NCI-H146 treated with DMSO at 0.1 percent for 48 hours (cell line): ENCODE results near the gene SYNDIG1.

Experiments used
- DNase-seq: peaks from one replicate; lab custom pipeline; 2025; ENCODE audit not compliant: unreplicated experiment; lab: John Stamatoyannopoulos, UW

SYNDIG1 gene

DNA sequence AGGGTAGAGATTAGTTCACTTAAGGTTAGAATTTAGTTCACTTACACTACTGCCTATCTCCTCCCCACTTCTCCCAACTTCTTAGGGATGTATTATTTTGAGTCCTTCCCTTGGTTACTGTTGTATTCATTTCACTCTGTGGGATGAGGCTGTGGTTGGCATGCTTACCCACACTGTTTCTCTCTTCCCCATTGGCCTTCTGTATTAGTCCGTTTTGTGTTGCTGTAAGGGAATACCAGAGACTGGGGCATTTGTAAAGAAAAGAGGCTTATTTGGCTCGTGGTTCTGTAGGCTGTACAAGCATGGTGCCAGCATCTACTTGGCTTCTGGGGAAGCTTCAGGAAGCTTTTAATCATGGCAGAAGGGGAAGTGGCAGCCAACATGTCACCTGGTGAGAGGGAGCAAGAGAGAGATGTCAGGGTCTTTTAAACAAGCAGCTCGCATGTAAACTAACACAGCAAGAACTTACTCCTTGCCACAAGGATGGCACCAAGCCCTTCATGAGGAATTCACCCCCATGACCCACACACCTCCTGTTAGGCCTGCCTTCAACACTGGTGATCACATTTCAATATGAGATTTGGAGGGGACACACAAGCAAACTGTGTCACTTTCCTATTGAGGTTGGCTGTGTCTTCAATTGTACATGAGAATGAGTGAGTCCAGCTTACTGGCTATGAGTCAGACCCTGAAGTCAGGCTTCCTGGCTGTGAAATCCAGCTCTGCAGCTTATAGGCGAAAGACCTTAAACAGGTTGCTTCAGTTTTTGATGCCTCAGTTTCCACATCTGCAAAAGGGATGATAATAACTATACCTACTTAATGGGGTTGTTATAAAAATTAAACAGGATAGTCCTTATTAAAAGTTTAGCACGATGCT is 53.3 kb downstream of the SYNDIG1 start:
- no peak for DNase-seq

DNA sequence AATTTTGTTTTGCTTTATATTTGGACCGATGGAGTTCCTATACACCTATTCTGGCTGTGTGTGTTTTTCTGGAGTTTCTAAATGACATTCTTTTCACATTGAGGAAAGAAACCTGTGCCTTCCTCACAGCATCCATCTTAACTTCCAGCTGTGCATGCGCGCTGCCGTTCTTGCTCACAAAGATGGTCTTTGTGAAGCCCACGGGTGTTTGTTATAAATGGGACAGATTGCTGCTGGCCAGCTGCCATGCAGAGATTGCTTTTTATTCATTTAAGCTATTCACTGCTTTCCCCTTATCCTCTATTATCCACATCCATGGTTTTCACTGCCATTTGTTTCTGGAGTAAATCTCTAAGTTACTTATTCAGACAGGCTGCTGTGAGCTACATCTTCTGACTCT is 54.2 kb downstream of the SYNDIG1 start:
- no peak for DNase-seq

DNA sequence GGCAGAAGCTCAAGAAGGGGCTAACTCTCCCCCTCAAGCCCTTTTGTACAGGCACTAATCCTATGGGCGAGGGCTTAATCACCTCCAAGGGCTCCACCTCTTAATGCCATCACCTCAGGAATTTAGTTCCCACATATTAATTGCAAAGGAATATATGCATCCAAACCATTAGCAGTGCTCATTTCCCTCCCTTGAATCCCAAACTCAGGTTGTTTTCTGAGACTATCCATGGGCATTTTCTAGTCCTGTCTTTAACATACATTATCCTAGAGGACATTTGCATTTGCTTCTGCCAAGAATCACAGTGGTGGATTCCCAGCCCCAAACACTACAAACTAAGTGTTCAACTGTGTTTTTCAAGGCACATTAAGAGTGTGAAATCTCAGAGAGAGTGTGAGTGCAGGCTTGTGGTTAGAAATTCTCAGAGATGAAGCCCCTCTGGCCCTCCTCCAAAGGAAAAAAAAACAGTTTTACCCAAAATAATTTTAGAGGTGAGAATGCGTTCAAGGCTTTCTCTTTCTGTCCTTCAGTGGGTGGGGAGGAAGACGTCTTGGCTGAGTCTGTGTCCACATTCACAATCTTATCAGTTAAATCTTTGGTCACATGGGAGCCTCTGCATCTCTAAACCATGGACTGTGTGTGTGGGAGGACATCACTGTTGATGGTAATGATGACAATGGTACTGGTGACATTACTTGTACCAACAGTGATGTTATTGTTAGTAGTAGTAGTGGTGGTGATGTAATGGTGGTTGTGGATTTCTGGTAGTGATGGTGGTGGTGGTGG is 59.3 kb downstream of the SYNDIG1 start:
- DNase-seq = no peak

DNA sequence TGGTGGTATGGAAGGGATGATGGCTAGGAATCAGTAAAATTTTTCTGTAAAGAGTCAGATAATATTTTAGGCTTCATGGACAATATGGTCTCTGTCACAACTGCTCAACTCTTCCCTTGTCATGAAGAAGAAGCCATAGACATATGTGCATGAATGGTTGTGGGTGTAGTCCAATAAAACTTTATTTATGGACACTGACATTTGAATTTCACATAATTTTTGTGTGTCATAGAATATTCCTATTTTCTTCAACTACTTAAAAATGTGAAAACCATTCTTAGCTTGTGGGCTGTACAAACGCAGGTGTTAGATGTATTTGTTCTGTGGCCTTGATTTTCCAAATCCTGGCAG is 59.9 kb downstream of the SYNDIG1 start:
- no peak for DNase-seq

DNA sequence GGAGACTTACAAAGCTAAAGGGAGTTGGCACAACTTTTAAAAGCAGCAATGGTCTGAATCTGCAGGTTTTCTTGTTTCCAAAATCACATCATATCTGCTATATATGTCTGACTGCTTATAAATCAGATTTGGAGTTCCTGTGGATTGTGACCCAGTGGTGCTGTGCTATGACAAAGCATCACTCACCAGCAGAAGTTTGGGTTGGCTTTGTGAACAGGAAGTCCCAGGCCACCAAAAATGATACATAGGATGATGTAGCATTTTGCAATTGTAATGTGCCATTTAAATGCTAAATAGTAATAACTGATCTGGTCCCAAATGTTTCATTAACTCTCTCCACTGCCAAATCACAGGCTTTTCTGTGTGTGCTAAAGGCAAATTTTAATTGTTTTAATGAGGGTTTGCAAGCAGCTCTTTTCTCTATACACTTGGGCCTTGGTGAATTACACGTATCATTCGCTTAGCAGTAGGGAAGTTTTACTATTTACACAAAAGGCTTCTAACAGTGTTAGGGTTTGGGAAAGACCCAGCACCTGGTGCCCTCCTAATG is 60.8 kb downstream of the SYNDIG1 start:
- no peak for DNase-seq

DNA sequence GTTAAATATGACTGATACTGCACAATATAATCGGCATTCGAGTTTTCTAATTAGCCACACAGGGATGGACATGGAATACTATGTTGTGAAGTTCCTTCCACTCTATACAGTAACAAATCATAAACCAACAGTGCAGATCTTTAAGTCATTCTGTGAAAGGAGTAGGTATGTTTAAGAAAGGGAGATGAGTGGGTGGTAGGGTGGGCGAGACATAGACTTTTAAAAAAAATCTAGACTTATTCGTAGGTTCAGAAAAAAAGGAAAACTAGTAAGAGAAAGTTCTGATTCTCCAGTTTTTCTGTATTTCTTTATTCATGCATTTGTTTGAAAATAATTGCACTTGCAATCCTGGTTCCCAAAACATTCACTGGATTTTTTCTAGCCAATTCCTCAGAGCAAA is 61.8 kb downstream of the SYNDIG1 start:
- no peak for DNase-seq

DNA sequence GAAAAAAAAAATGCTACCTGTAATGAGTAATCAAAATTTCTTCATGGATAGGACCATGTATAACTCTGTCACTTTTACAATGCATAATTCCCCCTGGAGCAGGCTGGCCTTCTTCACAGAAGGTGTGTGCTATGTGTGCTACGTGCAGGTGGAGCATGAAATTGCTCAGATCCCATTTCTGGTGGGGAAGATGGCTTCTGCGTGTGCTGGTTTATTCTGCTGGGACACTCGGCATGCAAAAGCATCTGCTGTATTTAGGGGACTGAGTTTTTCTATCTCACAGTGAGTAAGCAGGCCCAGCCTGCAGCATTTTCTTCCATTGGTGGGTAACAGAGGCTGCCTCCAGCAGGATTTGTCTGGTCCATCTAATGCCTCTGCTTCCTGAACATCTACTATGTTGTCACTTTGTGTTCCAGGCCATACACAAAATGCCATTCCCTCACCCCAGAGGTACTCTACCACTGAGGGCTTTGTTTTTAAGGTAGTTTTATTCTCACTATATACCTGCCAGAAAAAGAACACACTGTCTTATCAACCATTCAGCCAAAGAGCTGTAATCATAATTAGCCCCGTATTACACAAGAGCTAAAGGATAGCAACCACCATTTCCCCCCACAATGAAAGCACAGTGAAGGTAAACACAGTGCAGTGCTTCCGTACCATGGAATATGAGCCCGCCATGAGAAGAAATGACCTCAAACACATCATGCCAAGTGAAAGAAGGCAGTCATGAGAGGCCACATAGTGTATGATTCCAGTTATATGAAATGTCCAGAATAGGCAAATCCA is 62.4 kb downstream of the SYNDIG1 start:
- no peak for DNase-seq

DNA sequence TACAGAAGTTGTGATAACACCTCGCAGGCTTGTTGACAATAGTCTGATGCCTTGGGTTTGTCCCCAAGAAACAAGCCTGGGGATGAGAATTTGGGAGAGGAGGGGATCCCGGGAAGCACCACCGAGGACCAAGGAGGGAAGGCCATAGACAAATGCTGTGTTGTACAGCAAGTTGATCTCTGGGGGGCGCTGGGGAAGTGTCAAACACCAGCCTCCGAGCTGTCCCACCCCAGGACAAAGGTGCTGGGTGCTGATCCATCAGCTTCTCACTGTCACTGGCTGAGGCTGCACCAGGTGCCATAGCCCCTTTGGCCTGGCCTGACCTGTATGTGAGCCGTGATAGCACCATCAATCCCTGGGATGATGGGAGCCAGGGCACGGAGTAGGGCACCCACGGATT is 64.0 kb downstream of the SYNDIG1 start:
- no peak for DNase-seq

DNA sequence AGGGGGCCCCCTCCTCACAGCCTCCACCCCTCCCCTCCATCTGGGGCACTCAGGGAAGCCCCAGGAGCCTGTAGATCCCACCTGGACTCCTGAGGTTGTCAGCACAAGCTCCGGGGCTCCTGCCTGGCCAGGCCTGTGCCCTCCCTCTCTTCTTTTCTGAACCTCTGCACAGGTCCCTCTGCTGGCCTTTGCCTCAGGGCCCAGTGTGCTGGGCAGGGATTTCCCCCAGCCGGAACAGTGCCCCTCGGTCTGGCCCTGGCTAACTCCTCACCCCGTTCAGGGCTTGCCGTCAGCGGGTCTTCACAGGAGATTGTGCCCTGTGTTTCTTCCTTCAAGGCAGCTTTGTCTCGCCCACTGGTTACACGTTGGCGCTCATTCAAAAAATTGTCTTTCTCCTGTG is 64.9 kb downstream of the SYNDIG1 start:
- no peak for DNase-seq

DNA sequence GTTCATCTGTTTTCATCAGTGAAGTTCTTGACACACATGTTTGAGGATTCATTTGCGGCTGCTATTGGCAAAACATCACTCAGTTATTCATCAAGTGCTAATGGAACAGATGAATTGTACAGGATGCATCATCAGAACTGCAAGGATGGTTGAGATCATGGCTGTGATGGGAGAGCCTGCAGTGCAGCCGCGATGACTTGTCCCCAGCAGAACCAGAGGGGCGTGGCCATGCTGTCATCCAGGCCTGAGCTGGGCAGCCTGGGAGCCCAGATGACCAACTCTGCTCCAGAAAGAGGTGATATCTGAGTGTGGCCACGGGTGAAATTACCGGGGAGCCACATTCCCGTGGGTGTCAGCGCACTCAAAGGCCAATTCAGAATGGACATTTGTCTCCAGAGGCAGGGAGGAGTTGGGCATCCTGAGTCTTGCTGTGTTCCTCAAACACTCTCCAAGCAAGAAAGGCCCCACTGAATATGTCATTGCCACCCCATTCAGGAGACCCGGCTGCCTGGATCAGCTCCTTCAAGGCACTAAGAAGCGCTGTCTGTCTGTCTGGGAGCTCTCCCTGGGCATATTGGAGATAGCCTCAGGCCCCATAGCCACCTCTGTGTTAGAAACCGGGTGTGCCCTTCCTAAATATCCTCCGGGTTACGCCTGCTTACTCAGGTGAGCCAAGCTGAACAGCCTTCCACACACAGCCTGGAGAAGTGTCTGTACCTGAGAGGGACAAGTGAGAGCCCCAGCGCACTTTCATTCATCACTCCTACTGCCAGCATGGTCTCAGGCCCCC is 66.7 kb downstream of the SYNDIG1 start:
- no peak for DNase-seq

DNA sequence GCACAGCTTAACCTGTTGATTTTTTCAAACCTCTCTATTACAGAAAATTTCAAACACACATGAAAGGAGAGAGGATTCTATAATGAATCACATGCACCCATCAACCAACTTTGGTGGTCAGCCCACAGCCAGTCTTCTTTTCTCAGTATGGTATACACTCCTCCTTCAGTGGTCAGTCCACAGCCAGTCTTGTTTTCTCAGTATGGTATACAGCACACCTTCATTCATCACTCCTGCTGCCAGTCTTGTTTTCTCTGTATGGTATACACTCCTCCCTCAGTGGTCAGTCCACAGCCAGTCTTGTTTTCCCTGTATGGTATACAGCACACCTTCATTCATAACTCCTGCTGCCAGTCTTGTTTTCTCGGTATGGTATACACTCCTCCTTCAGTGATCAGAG is 67.8 kb downstream of the SYNDIG1 start:
- no peak for DNase-seq

DNA sequence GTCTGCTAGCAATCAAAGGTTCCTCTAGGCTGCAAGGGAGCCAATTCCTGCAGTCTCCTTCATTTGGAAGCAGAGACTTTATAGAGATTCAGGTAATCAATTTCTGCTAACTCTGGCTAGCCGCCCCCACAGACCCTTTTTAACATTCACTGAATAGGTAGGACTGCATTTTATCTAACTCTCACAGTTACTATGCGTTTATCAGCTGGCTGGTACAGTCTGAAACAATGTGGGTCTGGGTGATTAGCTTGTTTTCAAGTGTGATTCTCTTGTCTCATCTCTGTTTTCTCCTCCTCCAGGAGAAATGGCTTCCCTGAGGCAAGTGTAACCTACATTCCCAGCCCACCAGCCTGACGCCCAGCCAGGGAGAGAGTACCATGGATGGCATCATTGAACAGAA is 73.3 kb downstream of the SYNDIG1 start:
- no peak for DNase-seq

DNA sequence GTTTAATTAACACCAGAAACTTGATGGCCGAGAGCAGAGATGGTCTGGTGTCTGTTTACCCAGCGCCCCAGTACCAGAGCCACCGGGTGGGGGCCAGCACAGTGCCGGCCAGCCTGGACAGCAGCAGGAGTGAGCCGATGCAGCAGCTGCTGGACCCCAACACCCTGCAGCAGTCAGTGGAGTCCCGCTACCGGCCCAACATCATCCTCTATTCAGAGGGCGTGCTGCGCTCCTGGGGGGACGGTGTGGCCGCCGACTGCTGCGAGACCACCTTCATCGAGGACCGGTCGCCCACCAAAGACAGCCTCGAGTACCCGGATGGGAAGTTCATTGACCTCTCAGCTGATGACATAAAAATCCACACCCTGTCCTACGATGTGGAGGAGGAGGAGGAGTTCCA is 73.7 kb downstream of the SYNDIG1 start:
- no peak for DNase-seq

DNA sequence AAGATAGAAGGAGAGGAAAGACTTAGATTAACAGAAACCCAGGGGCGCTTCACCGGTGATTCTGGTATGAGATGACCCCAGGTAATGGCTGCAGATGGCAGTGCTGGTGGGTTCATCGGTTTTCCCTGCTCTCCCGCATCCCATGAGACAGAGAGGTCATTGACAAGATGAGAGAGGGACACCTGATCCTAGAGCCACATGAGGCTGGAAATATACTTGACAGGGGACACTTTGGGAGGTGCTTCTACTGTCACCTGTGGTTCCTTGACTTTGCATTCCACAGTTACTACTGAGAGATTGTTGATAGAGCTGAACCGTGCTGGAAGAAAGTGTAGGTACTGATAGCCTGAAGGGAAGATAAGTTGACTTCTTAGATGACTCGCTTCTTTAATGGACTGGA is 74.3 kb downstream of the SYNDIG1 start:
- no peak for DNase-seq

DNA sequence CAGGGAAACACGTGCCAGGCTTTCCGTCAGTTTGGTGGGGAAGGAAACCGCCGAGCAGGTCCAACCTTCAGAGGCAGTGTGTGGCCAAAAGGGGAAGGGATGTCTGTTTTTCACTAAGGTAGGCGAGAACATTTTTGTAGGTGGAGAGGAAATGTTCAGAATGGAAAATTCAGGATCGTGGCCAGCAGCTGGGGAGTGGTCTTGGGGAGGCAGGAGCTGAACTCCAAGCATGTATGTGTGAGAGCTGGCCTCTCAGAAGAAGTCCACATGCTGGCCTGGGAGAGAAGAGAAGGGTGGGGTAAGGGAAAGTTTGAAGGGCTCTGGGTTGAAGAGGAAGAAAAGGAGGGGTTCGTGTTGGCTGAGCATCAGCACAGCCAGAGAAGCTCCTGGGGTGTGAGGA is 74.9 kb downstream of the SYNDIG1 start:
- DNase-seq = no peak

DNA sequence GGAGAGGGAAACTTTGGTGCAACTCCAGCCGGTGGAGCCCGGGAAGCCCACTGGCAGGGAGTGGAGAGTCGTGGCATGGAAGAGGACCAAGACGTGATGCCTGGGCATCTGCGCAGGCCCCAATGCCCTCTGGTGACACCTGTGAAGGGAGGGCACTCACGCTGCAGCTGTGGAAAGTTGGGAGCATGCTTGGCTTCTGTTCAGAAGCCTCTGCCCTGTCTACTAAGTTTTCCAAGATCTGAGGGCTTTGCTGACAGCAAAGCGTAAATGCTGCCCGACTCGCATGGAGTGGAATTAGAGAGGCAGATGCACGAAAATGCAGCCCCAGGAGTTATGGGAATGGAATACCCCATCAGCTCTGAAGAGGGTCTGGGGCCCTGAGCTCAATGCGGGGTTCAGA is 75.7 kb downstream of the SYNDIG1 start:
- no peak for DNase-seq

DNA sequence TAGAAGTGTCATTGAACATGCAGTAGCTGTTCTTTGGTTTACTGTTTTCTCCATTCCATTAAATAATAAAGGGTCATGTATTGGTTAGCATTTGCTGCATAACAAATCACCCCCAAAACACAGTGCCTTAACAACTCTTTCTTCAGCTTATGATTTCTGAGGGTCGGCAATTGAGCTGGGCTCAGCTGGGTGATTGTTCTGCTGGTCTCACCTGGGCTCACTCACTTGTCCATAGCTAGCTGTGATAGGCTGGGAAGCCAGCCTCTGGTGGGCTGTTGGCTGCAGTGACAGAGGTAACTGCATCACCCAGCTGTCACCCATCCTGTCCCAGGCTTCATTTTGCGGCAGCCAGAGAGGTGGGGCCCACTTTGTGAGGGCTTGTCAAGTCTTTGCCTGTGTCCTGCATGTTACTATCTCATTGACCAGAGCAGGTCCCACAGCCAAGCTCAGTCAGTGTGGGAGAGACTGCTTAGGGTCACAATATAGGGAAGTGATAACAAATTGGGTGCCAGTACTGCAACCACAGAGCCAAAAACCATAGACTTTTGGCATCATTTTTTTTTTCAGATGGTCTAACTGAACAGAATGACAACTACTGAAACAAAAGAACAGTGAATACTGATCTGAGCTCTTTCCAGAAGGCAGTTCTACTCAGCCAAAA is 76.9 kb downstream of the SYNDIG1 start:
- DNase-seq = no peak

DNA sequence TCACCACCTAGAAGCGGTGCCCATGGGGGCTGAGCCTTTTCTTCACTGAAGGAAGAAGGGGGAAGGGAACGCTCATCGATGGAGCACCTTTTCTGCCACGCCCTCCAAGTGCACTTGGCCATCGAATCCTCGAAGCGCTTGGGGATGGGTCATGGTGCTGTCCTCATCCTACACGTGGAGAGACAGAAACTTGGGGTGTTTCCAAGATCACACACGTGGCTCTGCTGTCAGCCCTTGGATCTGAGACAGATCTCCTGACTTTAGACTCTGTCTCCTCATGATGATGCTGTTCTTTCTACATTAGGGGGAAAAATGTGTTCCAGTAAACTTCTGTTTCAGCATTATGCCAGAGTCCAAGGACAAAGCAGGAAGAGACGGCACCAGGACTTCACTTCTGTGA is 78.5 kb downstream of the SYNDIG1 start:
- DNase-seq = no peak

DNA sequence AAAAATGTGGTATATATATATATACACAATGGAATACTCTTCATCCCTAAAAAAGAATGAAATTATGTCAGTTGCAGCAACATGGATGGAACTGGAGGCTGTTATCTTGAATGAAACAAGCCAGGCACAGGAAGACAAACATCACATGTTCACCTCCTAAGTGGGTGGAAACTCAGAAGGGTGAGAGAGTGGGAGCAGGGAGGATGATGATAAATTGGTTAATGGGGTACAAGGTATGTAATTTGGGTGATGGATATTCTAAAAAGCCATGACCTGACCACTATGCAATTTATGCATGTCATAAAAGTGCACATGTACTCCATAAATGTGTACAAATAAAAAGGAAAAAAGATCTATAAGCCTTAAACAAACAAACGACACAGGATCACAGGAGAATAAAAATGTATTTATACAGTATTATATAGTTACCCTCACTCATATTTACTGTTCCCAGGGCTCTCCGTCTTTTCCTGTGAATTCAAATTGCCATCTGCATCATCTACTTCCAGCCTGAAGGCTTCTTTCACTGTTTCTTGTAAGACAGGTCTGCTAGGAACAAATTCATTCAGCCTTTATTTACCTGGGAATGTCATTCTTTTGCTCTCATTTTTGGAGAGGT is 89.8 kb downstream of the SYNDIG1 start:
- no peak for DNase-seq
